HL-60 (cell line): ENCODE results near the gene PEG3.

Experiments
- DNase-seq, 2 experiments: peaks; one replicate each; pipeline ENCODE4 v3.0.0-alpha.2; 2010 to 2020; ENCODE audit warnings: low read depth in 1 of 2, low spot score in 1 of 2
- H3K27ac ChIP-seq: fragments of 250-450 bp; sonication (Bioruptor Pico); replicated peaks from 2 replicates; pipeline ENCODE4 v1.5.1; 2020; ENCODE audit warnings: mild to moderate bottlenecking, moderate library complexity
- H3K27me3 ChIP-seq: fragments of 250-450 bp; sonication (Bioruptor Pico); 2 replicates; pipeline ENCODE4 v1.5.1; 2021; ENCODE audit warnings: mild to moderate bottlenecking, moderate library complexity; ENCODE audit not compliant: insufficient read depth, poor library complexity, severe bottlenecking
- H3K4me3 ChIP-seq: replicated peaks from 2 replicates; pipeline ENCODE4 v1.5.1; 2011; ENCODE audit warnings: mild to moderate bottlenecking, control low read depth, low read length; ENCODE audit not compliant: insufficient read depth
- GABPA ChIP-seq: IDR thresholded peaks from 2 replicates; pipeline ENCODE4 v1.6.1; 2012; ENCODE audit warnings: low read depth
- POLR2AphosphoS5 ChIP-seq: IDR thresholded peaks from 2 replicates; pipeline ENCODE4 v1.6.1; 2012; ENCODE audit warnings: low read depth
- REST ChIP-seq: IDR thresholded peaks from 2 replicates; pipeline ENCODE4 v1.6.1; 2012; ENCODE audit warnings: low read depth; ENCODE audit not compliant: insufficient replicate concordance
- SPI1 ChIP-seq: IDR thresholded peaks from 2 replicates; pipeline ENCODE4 v1.6.1; 2012; ENCODE audit warnings: low read depth, mild to moderate bottlenecking, borderline replicate concordance
- TF ChIP-seq, protein P1 (sequence below): IDR thresholded peaks from one replicate; pipeline ENCODE4 v1.5.1; 2011; ENCODE audit warnings: low read length, control low read depth, inconsistent platforms; ENCODE audit not compliant: insufficient read depth

The PEG3 gene

GRCh38 chr19:56874530-56874929, 34.0 kb upstream of the PEG3 start:
- H3K27ac ChIP-seq = no peak overlapping the region
- H3K27me3 ChIP-seq = no peaks in the 10 kb centered on the region
- no peak for DNase-seq
- TF ChIP-seq POLR2AphosphoS5 = no peak
- TF ChIP-seq SPI1 = no peak
- TF ChIP-seq, protein P1, sequence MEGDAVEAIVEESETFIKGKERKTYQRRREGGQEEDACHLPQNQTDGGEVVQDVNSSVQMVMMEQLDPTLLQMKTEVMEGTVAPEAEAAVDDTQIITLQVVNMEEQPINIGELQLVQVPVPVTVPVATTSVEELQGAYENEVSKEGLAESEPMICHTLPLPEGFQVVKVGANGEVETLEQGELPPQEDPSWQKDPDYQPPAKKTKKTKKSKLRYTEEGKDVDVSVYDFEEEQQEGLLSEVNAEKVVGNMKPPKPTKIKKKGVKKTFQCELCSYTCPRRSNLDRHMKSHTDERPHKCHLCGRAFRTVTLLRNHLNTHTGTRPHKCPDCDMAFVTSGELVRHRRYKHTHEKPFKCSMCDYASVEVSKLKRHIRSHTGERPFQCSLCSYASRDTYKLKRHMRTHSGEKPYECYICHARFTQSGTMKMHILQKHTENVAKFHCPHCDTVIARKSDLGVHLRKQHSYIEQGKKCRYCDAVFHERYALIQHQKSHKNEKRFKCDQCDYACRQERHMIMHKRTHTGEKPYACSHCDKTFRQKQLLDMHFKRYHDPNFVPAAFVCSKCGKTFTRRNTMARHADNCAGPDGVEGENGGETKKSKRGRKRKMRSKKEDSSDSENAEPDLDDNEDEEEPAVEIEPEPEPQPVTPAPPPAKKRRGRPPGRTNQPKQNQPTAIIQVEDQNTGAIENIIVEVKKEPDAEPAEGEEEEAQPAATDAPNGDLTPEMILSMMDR = no peak
- no peak for TF ChIP-seq REST
- TF ChIP-seq GABPA = no peak
- H3K4me3 ChIP-seq = no peak overlapping the region

DNA sequence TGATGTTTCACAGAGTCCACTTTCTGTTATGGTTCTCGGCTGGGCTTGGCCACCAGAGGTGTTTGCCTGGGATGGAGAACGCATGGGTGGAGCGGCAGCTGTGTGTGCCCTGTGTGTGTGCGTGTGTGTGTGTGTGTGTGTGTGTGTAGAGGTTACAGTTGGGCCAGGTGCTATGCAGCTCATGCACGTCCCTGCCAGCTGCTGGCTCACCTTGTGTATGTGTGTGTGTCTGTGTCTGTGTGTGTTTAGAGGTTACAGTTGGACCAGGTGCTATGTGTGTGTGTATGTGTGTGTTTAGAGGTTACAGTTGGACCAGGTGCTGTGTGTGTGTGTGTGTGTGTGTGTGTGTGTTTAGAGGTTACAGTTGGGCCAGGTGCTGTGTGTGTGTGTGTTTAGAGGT, 33.0 kb upstream of the PEG3 start:
- DNase-seq = no peak
- TF ChIP-seq REST (no peak), SPI1 (no peak), GABPA (no peak), POLR2AphosphoS5 (no peak)
- TF ChIP-seq, protein P1 = no peak
- H3K4me3 ChIP-seq = no peak overlapping the region
- no peaks in the 10 kb centered on the region for H3K27me3 ChIP-seq
- H3K27ac ChIP-seq = no peak overlapping the region

GRCh38 chr19:56869886-56870285, 29.4 kb upstream of the PEG3 start:
- no peak overlapping the region for H3K4me3 ChIP-seq
- no peak for DNase-seq
- TF ChIP-seq POLR2AphosphoS5 = no peak
- TF ChIP-seq, protein P1 = no peak
- TF ChIP-seq GABPA = no peak
- TF ChIP-seq SPI1 = no peak
- no peak for TF ChIP-seq REST
- H3K27me3 ChIP-seq = no peaks in the 10 kb centered on the region
- no peak overlapping the region for H3K27ac ChIP-seq
